ENCODE data around the gene OR5D14.

The OR5D14 gene

GRCh38 chr11:55795256-55795655, at the start of gene OR5D14:
TSS of gene OR5D14 (plus strand) at chr11:55795556. CDS start at chr11:55795556, 0 bp downstream.
- DNase-seq: no peak

- DNase-seq: no peak
Measured at GRCh38 chr11:55773138-55773537, 22.2 kb upstream of the OR5D14 start, which contains the start of gene OR5D13. TSS of gene OR5D13 (plus strand) at chr11:55773438. CDS start at chr11:55773438, 0 bp downstream.

- DNase-seq: no peak
Measured at GRCh38 chr11:55791606-55792005, 3.8 kb upstream of the OR5D14 start.

GRCh38 chr11:55793321-55793720, 2.0 kb upstream of the OR5D14 start:
- no peak for DNase-seq

GRCh38 chr11:55806248-55806647, 10.9 kb downstream of the OR5D14 start:
- DNase-seq: no peak

GRCh38 chr11:55811067-55811466, 15.7 kb downstream of the OR5D14 start, which contains the start of gene OR5L1:
TSS of gene OR5L1 (plus strand) at chr11:55811367. CDS start at chr11:55811467, 100 bp downstream.
- no peak for DNase-seq

- no peak for DNase-seq
Measured at GRCh38 chr11:55819330-55819729, 24.0 kb downstream of the OR5D14 start, which contains the start of gene OR5D18. TSS of gene OR5D18 (plus strand) at chr11:55819630. CDS start at chr11:55819630, 0 bp downstream.

GRCh38 chr11:55826919-55827318, 31.6 kb downstream of the OR5D14 start, which contains the start of gene OR5L2:
TSS of gene OR5L2 (plus strand) at chr11:55827219. CDS start at chr11:55827219, 0 bp downstream.
- DNase-seq: no peak

GRCh38 chr11:55838452-55838851, 43.1 kb downstream of the OR5D14 start, which contains the start of gene OR5D16:
TSS of gene OR5D16 (plus strand) at chr11:55838752. CDS start at chr11:55838752, 0 bp downstream.
- no peak for DNase-seq
